ENCODE results near the gene TPRN.

TPRN gene

GRCh38 chr9:137141976-137142936, 58.3 kb downstream of the TPRN start:
- DNase-seq (ENCODE audit: low spot score), result no peak
